ENCODE measurements around the gene COX17. TPM values are rescaled to one million over a fixed set of nuclear protein-coding genes. Genes with fewer than 3 reads are reported as not detected.

Gene COX17
- polyA plus RNA-seq, 1 donor (not counting 4 experiments of a cell fraction or from before 2014, with no cell fraction given): 40.6 TPM

DNA sequence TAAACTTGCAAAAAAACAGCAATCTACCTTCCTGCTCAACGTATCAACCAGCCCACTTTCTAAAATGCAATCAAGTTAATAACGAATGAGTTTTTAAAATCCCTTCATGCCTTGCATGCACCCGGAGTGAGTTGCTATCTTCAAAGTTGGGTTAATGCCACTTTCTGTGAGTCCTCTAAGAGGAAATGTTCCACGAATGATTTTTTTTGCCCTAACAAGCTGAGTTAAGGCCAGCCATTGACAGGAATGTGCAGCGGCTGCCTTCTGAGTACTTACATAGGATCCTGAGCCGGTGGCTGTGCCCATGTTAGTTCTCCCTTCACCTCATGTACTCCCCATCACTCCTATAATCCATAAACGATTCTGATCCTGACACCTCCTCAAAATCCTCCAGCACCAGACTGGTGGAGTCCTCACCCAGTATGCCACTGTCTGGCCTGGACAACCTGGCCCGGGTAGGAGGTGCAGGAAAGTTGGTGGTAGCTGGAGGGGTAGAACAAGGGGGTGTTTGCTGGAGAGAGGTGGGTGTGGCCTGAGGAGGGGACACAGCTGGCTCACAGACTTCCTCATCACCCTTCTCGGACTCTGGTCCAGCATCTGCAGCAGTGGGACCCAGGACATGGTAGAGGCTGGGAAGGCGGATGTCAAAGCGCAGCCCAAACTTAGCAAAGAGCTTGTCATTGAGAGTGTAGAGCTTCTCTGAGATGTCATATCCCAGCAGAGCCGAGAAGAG lies 29.2 kb downstream of the COX17 start:
- Histone ChIP-seq H3K9ac (ENCODE audit: control insufficient read depth, extremely low read depth, insufficient read depth, low read length) (no peak overlapping the region), H3K4me1 (ENCODE audit: control insufficient read depth, extremely low read depth, insufficient read depth, low read length) (peaks cover 6% of the 10 kb centered on the region), H2AFZ (ENCODE audit: control insufficient read depth, low read length) (no peak overlapping the region), H3K4me3 (ENCODE audit: control insufficient read depth in 2 of 3, extremely low read depth in 1 of 3, insufficient read depth in 2 of 3, low read depth in 1 of 3, low read length in 3 of 3) (no peak overlapping the region), H3K27me3 (ENCODE audit: control insufficient read depth, extremely low read depth, insufficient read depth, low read length) (no peaks in the 10 kb centered on the region), H3K27ac (ENCODE audit: control insufficient read depth, insufficient read depth, low read length) (no peak overlapping the region), H3K36me3 (ENCODE audit: control insufficient read depth in 2 of 2, extremely low read depth in 1 of 2, insufficient read depth in 2 of 2, low read length in 2 of 2) (no peaks in the 10 kb centered on the region), H3K9me1 (ENCODE audit: control insufficient read depth, extremely low read depth, insufficient read depth, low read length) (no peaks in the 10 kb centered on the region), H4K20me1 (ENCODE audit: control insufficient read depth, extremely low read depth, insufficient read depth, low read length) (no peaks in the 10 kb centered on the region), H3K79me2 (ENCODE audit: control insufficient read depth, insufficient read depth, low read length) (no peaks in the 10 kb centered on the region), H3K9me3 (ENCODE audit: control insufficient read depth, low read depth, low read length) (no peaks in the 10 kb centered on the region), H3K4me2 (ENCODE audit: control insufficient read depth, extremely low read depth, insufficient read depth, low read depth, low read length) (no peak overlapping the region)
- dilution Hi-C loops (cut with MboI; ENCODE audit: extremely low pct_ligation_motif_present, low sequenced_read_pairs): no loop called here
- no peak for TF ChIP-seq EZH2 (IDR thresholded peaks at IDR 0.05; ENCODE audit: low read length)
- TF ChIP-seq, protein P1, sequence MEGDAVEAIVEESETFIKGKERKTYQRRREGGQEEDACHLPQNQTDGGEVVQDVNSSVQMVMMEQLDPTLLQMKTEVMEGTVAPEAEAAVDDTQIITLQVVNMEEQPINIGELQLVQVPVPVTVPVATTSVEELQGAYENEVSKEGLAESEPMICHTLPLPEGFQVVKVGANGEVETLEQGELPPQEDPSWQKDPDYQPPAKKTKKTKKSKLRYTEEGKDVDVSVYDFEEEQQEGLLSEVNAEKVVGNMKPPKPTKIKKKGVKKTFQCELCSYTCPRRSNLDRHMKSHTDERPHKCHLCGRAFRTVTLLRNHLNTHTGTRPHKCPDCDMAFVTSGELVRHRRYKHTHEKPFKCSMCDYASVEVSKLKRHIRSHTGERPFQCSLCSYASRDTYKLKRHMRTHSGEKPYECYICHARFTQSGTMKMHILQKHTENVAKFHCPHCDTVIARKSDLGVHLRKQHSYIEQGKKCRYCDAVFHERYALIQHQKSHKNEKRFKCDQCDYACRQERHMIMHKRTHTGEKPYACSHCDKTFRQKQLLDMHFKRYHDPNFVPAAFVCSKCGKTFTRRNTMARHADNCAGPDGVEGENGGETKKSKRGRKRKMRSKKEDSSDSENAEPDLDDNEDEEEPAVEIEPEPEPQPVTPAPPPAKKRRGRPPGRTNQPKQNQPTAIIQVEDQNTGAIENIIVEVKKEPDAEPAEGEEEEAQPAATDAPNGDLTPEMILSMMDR (optimal IDR thresholded peaks at IDR 0.05 in 1 of 3, IDR thresholded peaks at IDR 0.05 in 1 of 3, conservative IDR thresholded peaks at IDR 0.05 in 1 of 3; ENCODE audit: extremely low read depth in 1 of 3, insufficient read depth in 2 of 3, low read length in 3 of 3): no peak
- FAIRE-seq (no peak), DNase-seq (ENCODE audit: low read depth, low spot score) (no peak)

DNA sequence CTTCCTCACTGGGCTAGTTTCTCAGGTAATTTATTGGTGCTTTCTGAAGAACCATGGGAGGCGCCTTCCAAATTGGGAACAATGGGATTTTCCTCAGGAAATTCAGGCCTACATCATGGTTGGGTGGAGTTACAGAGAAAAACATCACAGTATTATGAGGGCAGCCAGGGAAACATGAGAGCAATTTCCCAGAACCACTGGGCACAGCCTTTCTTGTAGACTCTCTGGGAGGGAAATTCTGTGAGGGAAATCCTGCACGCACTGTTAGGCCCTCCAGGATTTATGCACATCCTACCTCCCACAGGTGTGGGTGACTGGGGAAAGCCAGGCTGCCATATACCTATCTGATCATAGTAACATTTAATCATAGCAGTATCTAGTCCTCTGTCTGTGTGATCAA lies 30.0 kb downstream of the COX17 start:
- Histone ChIP-seq H3K27me3 (ENCODE audit: control insufficient read depth, extremely low read depth, insufficient read depth, low read length) (no peaks in the 10 kb centered on the region), H2AFZ (ENCODE audit: control insufficient read depth, low read length) (no peak overlapping the region), H3K79me2 (ENCODE audit: control insufficient read depth, insufficient read depth, low read length) (no peaks in the 10 kb centered on the region), H3K4me2 (ENCODE audit: control insufficient read depth, extremely low read depth, insufficient read depth, low read depth, low read length) (no peak overlapping the region), H3K9me1 (ENCODE audit: control insufficient read depth, extremely low read depth, insufficient read depth, low read length) (no peaks in the 10 kb centered on the region), H4K20me1 (ENCODE audit: control insufficient read depth, extremely low read depth, insufficient read depth, low read length) (no peaks in the 10 kb centered on the region), H3K36me3 (ENCODE audit: control insufficient read depth in 2 of 2, extremely low read depth in 1 of 2, insufficient read depth in 2 of 2, low read length in 2 of 2) (no peaks in the 10 kb centered on the region), H3K4me1 (ENCODE audit: control insufficient read depth, extremely low read depth, insufficient read depth, low read length) (peaks cover 9% of the 10 kb centered on the region), H3K4me3 (ENCODE audit: control insufficient read depth in 2 of 3, extremely low read depth in 1 of 3, insufficient read depth in 2 of 3, low read depth in 1 of 3, low read length in 3 of 3) (no peak overlapping the region), H3K27ac (ENCODE audit: control insufficient read depth, insufficient read depth, low read length) (no peak overlapping the region), H3K9me3 (ENCODE audit: control insufficient read depth, low read depth, low read length) (no peaks in the 10 kb centered on the region), H3K9ac (ENCODE audit: control insufficient read depth, extremely low read depth, insufficient read depth, low read length) (no peak overlapping the region)
- TF ChIP-seq, protein P1 (optimal IDR thresholded peaks at IDR 0.05 in 1 of 3, IDR thresholded peaks at IDR 0.05 in 1 of 3, conservative IDR thresholded peaks at IDR 0.05 in 1 of 3; ENCODE audit: extremely low read depth in 1 of 3, insufficient read depth in 2 of 3, low read length in 3 of 3): no peak
- TF ChIP-seq EZH2 (IDR thresholded peaks at IDR 0.05; ENCODE audit: low read length): no peak
- FAIRE-seq (no peak), DNase-seq (ENCODE audit: low read depth, low spot score) (no peak)
- dilution Hi-C loops (cut with MboI; ENCODE audit: extremely low pct_ligation_motif_present, low sequenced_read_pairs): no loop called here

All from keratinocyte (primary cell).